ENCODE measurements around the gene IL2RA. TPM values are rescaled to one million over a fixed set of nuclear protein-coding genes. Genes with fewer than 3 reads are reported as not detected.

The IL2RA gene
- total and polyA plus RNA-seq, 2 donors (not counting 3 experiments of a cell fraction or from before 2014, with no cell fraction given) = not detected

GRCh38 chr10:5973069-5973468, 89.1 kb downstream of the IL2RA start:
- H3K4me1 ChIP-seq (ENCODE audit: control insufficient read depth, extremely low read depth, insufficient read depth, low read length) = peaks cover 42% of the 10 kb centered on the region
- H3K79me2 ChIP-seq (ENCODE audit: control insufficient read depth, insufficient read depth, low read length) = peaks cover 48% of the 10 kb centered on the region
- H2AFZ ChIP-seq (ENCODE audit: low read depth, low read length) = no peak overlapping the region
- TF ChIP-seq JUN (IDR thresholded peaks at IDR 0.05; ENCODE audit: borderline replicate concordance, insufficient read depth, insufficient read length, low read depth) = no peak
- no peak for TF ChIP-seq EZH2 (IDR thresholded peaks at IDR 0.05; ENCODE audit: borderline replicate concordance, low read depth, low read length, severe bottlenecking)
- TF ChIP-seq POLR2A (IDR thresholded peaks at IDR 0.05; ENCODE audit: low read depth, low read length) = no peak
- no peak for TF ChIP-seq POLR2AphosphoS5 (IDR thresholded peaks at IDR 0.05; ENCODE audit: insufficient read depth, low read depth, low read length)
- no peak for TF ChIP-seq FOS (IDR thresholded peaks at IDR 0.05; ENCODE audit: borderline replicate concordance, insufficient read depth, low read length)
- TF ChIP-seq MYC (IDR thresholded peaks at IDR 0.05; ENCODE audit: low read depth, low read length) = no peak
- TF ChIP-seq, protein P1, sequence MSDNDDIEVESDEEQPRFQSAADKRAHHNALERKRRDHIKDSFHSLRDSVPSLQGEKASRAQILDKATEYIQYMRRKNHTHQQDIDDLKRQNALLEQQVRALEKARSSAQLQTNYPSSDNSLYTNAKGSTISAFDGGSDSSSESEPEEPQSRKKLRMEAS (IDR thresholded peaks at IDR 0.05; ENCODE audit: insufficient read depth, insufficient read length) = no peak
- TF ChIP-seq GATA2 (IDR thresholded peaks at IDR 0.05; ENCODE audit: insufficient read depth, insufficient read length, low read depth, low read length) = no peak
- TF ChIP-seq, protein P2, sequence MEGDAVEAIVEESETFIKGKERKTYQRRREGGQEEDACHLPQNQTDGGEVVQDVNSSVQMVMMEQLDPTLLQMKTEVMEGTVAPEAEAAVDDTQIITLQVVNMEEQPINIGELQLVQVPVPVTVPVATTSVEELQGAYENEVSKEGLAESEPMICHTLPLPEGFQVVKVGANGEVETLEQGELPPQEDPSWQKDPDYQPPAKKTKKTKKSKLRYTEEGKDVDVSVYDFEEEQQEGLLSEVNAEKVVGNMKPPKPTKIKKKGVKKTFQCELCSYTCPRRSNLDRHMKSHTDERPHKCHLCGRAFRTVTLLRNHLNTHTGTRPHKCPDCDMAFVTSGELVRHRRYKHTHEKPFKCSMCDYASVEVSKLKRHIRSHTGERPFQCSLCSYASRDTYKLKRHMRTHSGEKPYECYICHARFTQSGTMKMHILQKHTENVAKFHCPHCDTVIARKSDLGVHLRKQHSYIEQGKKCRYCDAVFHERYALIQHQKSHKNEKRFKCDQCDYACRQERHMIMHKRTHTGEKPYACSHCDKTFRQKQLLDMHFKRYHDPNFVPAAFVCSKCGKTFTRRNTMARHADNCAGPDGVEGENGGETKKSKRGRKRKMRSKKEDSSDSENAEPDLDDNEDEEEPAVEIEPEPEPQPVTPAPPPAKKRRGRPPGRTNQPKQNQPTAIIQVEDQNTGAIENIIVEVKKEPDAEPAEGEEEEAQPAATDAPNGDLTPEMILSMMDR (IDR thresholded peaks at IDR 0.05; ENCODE audit: extremely low read depth in 1 of 2, insufficient read depth in 1 of 2, low read depth in 1 of 2, low read length in 2 of 2) = no peak
- ChIA-PET POLR2A (no interaction called here), CTCF (no interaction called here)
- H3K27ac ChIP-seq (ENCODE audit: insufficient read depth, low read depth, low read length) = no peak overlapping the region
- BruUV-seq (replicated peaks) = no TSS peak
- dilution Hi-C loops (cut with MboI; ENCODE audit: extremely low pct_ligation_motif_present, low sequenced_read_pairs) = loop anchor here (25.0 kb wide), 1 partner anchor 114 kb away; the partner anchor contains the start of gene RBM17
- intact Hi-C loops (cut with micrococcal nuclease) = loop anchor here (10.0 kb wide), 3 partner anchors 112 to 752 kb away; partner anchors contain the start of genes GDI2 and RBM17
- DNase-seq (ENCODE audit: low read depth, low spot score) (no peak), FAIRE-seq (no peak)
- peaks cover 0 to 2% of the 10 kb centered on the region in 2 experiments for H3K36me3 ChIP-seq (ENCODE audit: control insufficient read depth in 2 of 2, extremely low read depth in 1 of 2, insufficient read depth in 2 of 2, low read length in 2 of 2)
- no peaks in the 10 kb centered on the region for H4K20me1 ChIP-seq (replicated peaks; ENCODE audit: control insufficient read depth, extremely low read depth, insufficient read depth, low read length)
- H3K4me3 ChIP-seq (replicated peaks in 1 of 3; ENCODE audit: insufficient read depth in 1 of 3, low read depth in 1 of 3, low read length in 3 of 3) = no peak overlapping the region
- no peaks in the 10 kb centered on the region for H3K9me3 ChIP-seq (replicated peaks; ENCODE audit: control insufficient read depth, insufficient read depth, low read length)
- H3K9me1 ChIP-seq (replicated peaks; ENCODE audit: control insufficient read depth, extremely low read depth, insufficient read depth, low read length) = no peaks in the 10 kb centered on the region
- no peak overlapping the region for H3K4me2 ChIP-seq (ENCODE audit: insufficient read depth, low read length)
- no peaks in the 10 kb centered on the region for H3K27me3 ChIP-seq (ENCODE audit: control insufficient read depth in 2 of 2, insufficient read depth in 2 of 2, low read length in 2 of 2)
- H3K9ac ChIP-seq (replicated peaks; ENCODE audit: extremely low read depth, insufficient read depth, low read length) = no peak overlapping the region

All from endothelial cell of umbilical vein (primary cell).